Neuronal stem cell (in vitro differentiated cells): ENCODE results near the gene CNNM2.

ENCODE experiments used
- DNase-seq: peaks from one replicate; pipeline ENCODE4 v3.0.0-alpha.2; 2013; ENCODE audit warnings: low spot score
- H2AFZ ChIP-seq: one replicate; pipeline ENCODE4 v1.6.1; 2013; ENCODE audit warnings: mild to moderate bottlenecking, low read length, inconsistent platforms
- H2AK5ac ChIP-seq: 2 replicates; pipeline ENCODE4 v1.6.1; 2013; ENCODE audit warnings: low read depth, mild to moderate bottlenecking, inconsistent platforms, low read length, moderate library complexity, mixed read lengths
- H2BK120ac ChIP-seq: 2 replicates; pipeline ENCODE4 v1.6.1; 2013; ENCODE audit warnings: low read depth, mild to moderate bottlenecking, inconsistent platforms, low read length, moderate library complexity, mixed read lengths
- H2BK12ac ChIP-seq: one replicate; pipeline ENCODE4 v1.6.1; 2013; ENCODE audit warnings: low read length, inconsistent platforms
- H2BK15ac ChIP-seq: 2 replicates; pipeline ENCODE4 v1.6.1; 2013; ENCODE audit warnings: mild to moderate bottlenecking, low read length, inconsistent platforms, mixed read lengths
- H2BK5ac ChIP-seq: one replicate; pipeline ENCODE4 v1.6.1; 2013; ENCODE audit warnings: inconsistent platforms, mild to moderate bottlenecking, low read length, moderate library complexity
- H3K14ac ChIP-seq: one replicate; pipeline ENCODE4 v1.6.1; 2013; ENCODE audit warnings: low read length, inconsistent platforms
- H3K18ac ChIP-seq: 2 replicates; pipeline ENCODE4 v1.6.1; 2013; ENCODE audit warnings: low read length, inconsistent platforms
- H3K23ac ChIP-seq: 2 replicates; pipeline ENCODE4 v1.6.1; 2013; ENCODE audit warnings: low read depth, mild to moderate bottlenecking, mixed read lengths, low read length, inconsistent platforms; ENCODE audit not compliant: poor library complexity
- H3K27ac ChIP-seq: replicated peaks from 3 replicates; pipeline ENCODE4 v1.5.1; 2013; ENCODE audit warnings: low read length, inconsistent platforms
- H3K27me3 ChIP-seq, 3 experiments: 2 replicates each; pipeline ENCODE4 v1.6.1; 2013; ENCODE audit warnings: low read length in 3 of 3, mild to moderate bottlenecking in 2 of 3, inconsistent platforms in 1 of 3, low read depth in 1 of 3, mixed read lengths in 1 of 3, moderate library complexity in 1 of 3; ENCODE audit not compliant: control insufficient read depth in 3 of 3, insufficient read depth in 3 of 3
- H3K36me3 ChIP-seq, 2 donors: replicated peaks in 1 of 2; 2 replicates each; pipeline ENCODE4 v1.6.1; 2013; ENCODE audit warnings: low read length in 2 of 2; ENCODE audit not compliant: control insufficient read depth in 2 of 2, insufficient read depth in 2 of 2
- H3K4ac ChIP-seq: 2 replicates; pipeline ENCODE4 v1.6.1; 2013; ENCODE audit warnings: inconsistent platforms, mild to moderate bottlenecking, low read length, moderate library complexity
- H3K4me1 ChIP-seq, 2 donors: 1 replicate in 1 of 2; 2 replicates in 1 of 2; pipeline ENCODE4 v1.6.1; 2013; ENCODE audit warnings: low read length in 2 of 2, low read depth in 1 of 2; ENCODE audit not compliant: control insufficient read depth in 2 of 2, insufficient read depth in 1 of 2
- H3K4me2 ChIP-seq: one replicate; pipeline ENCODE4 v1.6.1; 2013; ENCODE audit warnings: mild to moderate bottlenecking, low read length, inconsistent platforms; ENCODE audit not compliant: insufficient read depth, poor library complexity, severe bottlenecking
- H3K4me3 ChIP-seq, 2 donors: 2 replicates each; pipeline ENCODE4 v1.5.1; 2013; ENCODE audit warnings: low read length in 2 of 2, mild to moderate bottlenecking in 2 of 2, inconsistent platforms in 1 of 2, moderate library complexity in 1 of 2
- H3K79me1 ChIP-seq: one replicate; pipeline ENCODE4 v1.6.1; 2013; ENCODE audit warnings: low read depth, mild to moderate bottlenecking, inconsistent platforms, low read length, moderate library complexity
- H3K9ac ChIP-seq: one replicate; pipeline ENCODE4 v1.6.1; 2013; ENCODE audit warnings: mild to moderate bottlenecking, low read depth, low read length, inconsistent platforms; ENCODE audit not compliant: poor library complexity
- H3K9me3 ChIP-seq, 2 donors: replicated peaks in 1 of 2; 2 replicates each; pipeline versions ENCODE3 to v1.6.1; 2013; ENCODE audit warnings: low read length in 2 of 2, mild to moderate bottlenecking in 2 of 2, inconsistent platforms in 1 of 2, low read depth in 1 of 2, mixed read lengths in 1 of 2, moderate library complexity in 1 of 2; ENCODE audit not compliant: control insufficient read depth in 2 of 2, insufficient read depth in 1 of 2
- H4K8ac ChIP-seq: one replicate; pipeline ENCODE4 v1.6.1; 2013; ENCODE audit warnings: low read depth, mild to moderate bottlenecking, inconsistent platforms, low read length, moderate library complexity
- H4K91ac ChIP-seq: one replicate; pipeline ENCODE4 v1.6.1; 2013; ENCODE audit warnings: low read length, low read depth, mild to moderate bottlenecking, inconsistent platforms; ENCODE audit not compliant: poor library complexity
- WGBS, 2 donors: extraction: QIAGEN DNeasy Blood & Tissue Kit; methylation state at CpG; one replicate each; pipeline ENCODE4 v1.1.7; 2013; ENCODE audit warnings: missing lambda C conversion rate in 2 of 2, mixed read lengths in 1 of 2; ENCODE audit not compliant: insufficient read length in 2 of 2, insufficient replicate concordance in 1 of 2; ENCODE audit errors: extremely low coverage in 2 of 2; 5-methylcytosine and 5-hydroxymethylcytosine counted together

The CNNM2 gene

DNA sequence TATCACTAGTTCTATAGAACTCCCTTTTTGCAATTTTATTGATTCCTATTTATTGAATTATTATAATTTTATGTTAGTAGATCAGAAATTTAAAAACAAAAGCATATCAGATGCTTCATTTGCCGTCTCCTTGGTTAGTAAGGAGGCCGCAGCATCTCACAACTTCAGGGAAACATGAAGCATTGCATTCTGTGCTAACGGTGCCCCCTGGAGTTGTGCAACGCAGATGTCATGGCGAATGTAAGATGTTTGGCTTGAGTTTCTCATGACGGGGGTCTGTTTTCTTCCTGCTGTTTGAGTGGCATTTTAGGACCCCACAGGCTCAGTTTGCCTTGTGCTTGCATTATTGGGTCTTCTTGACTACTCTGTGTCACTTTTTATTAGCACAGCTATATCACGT, 124.8 kb downstream of the CNNM2 start:
- Histone ChIP-seq H4K91ac (no peak overlapping the region), H3K4ac (no peak overlapping the region), H3K14ac (no peak overlapping the region), H2BK12ac (no peak overlapping the region), H3K4me2 (no peak overlapping the region), H2BK5ac (no peak overlapping the region), H3K9ac (no peak overlapping the region), H3K27ac (no peak overlapping the region), H2AK5ac (no peak overlapping the region), H2BK120ac (no peak overlapping the region), H3K27me3 (no peaks in the 10 kb centered on the region), H2AFZ (no peak overlapping the region), H3K23ac (no peak overlapping the region), H3K4me1 (peaks cover 3 to 17% of the 10 kb centered on the region in 2 donors), H3K9me3 (no peaks in the 10 kb centered on the region), H3K36me3 (no peaks in the 10 kb centered on the region), H3K18ac (no peak overlapping the region), H3K79me1 (no peaks in the 10 kb centered on the region), H4K8ac (no peak overlapping the region), H3K4me3 (no peak overlapping the region), H2BK15ac (no peak overlapping the region)
- 100% methylated on average over 1 of the region's 7 CpGs; no CpG with 5 or more reads in 1 of the 2 donors for WGBS, 2 donors
- no peak for DNase-seq

DNA sequence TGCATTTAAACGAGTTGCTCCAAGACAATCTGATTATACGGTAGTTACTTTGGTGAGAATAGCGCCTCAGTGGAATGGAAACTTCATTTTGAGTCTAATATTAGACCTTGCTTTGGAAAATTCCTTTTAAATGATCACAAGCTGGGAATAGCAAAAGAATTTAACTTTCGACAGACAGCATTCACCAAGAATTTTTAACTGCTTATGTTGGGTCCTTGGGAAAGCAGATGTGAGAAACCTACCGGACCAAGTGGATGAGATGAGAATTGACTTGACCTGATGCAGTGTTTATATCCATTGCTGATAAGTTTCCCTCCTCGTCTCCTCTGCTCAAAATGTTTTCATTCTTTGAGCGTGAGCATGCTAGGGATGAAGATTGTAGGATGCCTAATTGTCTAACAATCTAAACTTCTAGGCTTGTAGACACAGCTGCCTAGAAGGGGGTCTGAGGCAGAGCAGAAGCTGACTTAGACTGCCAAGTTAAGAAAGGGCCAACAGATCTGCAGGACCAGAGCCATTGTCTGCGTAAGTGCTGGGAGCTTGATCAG, 126.9 kb downstream of the CNNM2 start:
- Histone ChIP-seq H2AK5ac (no peak overlapping the region), H3K4me2 (no peak overlapping the region), H2BK12ac (no peak overlapping the region), H3K23ac (no peak overlapping the region), H3K9me3 (no peaks in the 10 kb centered on the region), H3K4ac (no peak overlapping the region), H4K91ac (no peak overlapping the region), H3K79me1 (no peaks in the 10 kb centered on the region), H3K9ac (no peak overlapping the region), H3K36me3 (no peaks in the 10 kb centered on the region), H3K14ac (no peak overlapping the region), H3K27me3 (no peaks in the 10 kb centered on the region), H3K18ac (no peak overlapping the region), H3K27ac (no peak overlapping the region), H3K4me3 (no peak overlapping the region), H2BK5ac (no peak overlapping the region), H4K8ac (no peak overlapping the region), H2BK15ac (no peak overlapping the region), H2BK120ac (no peak overlapping the region), H2AFZ (no peak overlapping the region), H3K4me1 (peaks cover 3 to 17% of the 10 kb centered on the region in 2 donors)
- WGBS, 2 donors, result no CpG with 5 or more reads among the region's 8 CpGs
- DNase-seq, result no peak

DNA sequence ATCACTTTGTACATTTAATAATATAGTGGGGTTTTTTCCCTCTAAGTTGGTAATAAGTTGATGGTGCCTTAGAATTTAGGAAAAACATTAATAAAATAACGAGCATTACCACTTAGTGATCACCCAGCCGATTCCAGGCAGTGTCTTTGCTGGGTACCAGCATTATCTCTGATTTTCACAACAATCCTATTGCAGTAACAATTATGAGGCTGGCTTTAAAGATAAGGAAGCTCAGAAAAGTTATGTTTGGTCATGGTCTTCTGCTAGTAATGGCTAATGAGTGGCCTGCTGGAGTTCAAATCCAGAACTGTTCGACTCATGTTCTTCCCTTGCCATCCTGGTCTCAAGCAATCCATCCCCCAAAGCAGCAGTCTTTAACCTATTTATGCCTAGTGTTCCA, 127.9 kb downstream of the CNNM2 start:
- no peak overlapping the region for H2BK15ac ChIP-seq
- no peak overlapping the region for H3K4me3 ChIP-seq
- no peak overlapping the region for H2AFZ ChIP-seq
- no peak overlapping the region for H4K8ac ChIP-seq
- no peaks in the 10 kb centered on the region for H3K27me3 ChIP-seq
- no peak overlapping the region for H3K9ac ChIP-seq
- H2BK5ac ChIP-seq, result no peak overlapping the region
- H3K4ac ChIP-seq, result no peak overlapping the region
- peaks cover 3 to 15% of the 10 kb centered on the region in 2 donors for H3K4me1 ChIP-seq
- no peak overlapping the region for H3K23ac ChIP-seq
- no peak overlapping the region for H2BK12ac ChIP-seq
- H3K14ac ChIP-seq, result no peak overlapping the region
- no peak overlapping the region for H2AK5ac ChIP-seq
- no peaks in the 10 kb centered on the region for H3K79me1 ChIP-seq
- H2BK120ac ChIP-seq, result no peak overlapping the region
- no peaks in the 10 kb centered on the region for H3K36me3 ChIP-seq
- H3K9me3 ChIP-seq, result no peaks in the 10 kb centered on the region
- no peak for DNase-seq
- no peak overlapping the region for H3K27ac ChIP-seq
- WGBS, 2 donors, result no CpG with 5 or more reads among the region's 3 CpGs
- H4K91ac ChIP-seq, result no peak overlapping the region
- H3K4me2 ChIP-seq, result no peak overlapping the region
- no peak overlapping the region for H3K18ac ChIP-seq

DNA sequence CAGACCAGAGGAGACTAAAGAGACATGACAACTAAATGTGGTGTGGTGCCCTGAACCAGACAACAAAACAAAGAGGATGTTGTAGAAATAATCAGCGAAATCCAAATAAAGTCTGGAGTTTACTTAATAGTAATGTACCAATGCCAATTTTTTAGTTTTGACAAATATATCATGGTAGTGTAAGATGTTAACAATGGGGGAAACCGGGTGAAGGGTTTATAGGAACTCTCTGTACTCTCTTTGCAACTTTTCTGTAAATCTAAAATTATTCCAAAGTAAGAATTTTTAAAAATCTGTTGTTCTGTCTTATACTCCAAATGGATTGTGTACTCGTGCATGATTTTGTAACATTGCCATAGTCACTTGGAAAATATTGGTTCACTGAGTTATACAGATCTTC, 129.3 kb downstream of the CNNM2 start:
- Histone ChIP-seq H3K18ac (no peak overlapping the region), H3K27me3 (no peaks in the 10 kb centered on the region), H3K9me3 (no peaks in the 10 kb centered on the region), H3K79me1 (no peaks in the 10 kb centered on the region), H3K9ac (no peak overlapping the region), H2BK5ac (no peak overlapping the region), H2BK15ac (no peak overlapping the region), H3K4me1 (peaks cover 3 to 7% of the 10 kb centered on the region in 2 donors), H4K91ac (no peak overlapping the region), H3K36me3 (no peaks in the 10 kb centered on the region), H2AFZ (no peak overlapping the region), H3K4ac (no peak overlapping the region), H3K14ac (no peak overlapping the region), H3K27ac (no peak overlapping the region), H4K8ac (no peak overlapping the region), H2BK12ac (no peak overlapping the region), H3K4me2 (no peak overlapping the region), H2AK5ac (no peak overlapping the region), H3K23ac (no peak overlapping the region), H3K4me3 (no peak overlapping the region), H2BK120ac (no peak overlapping the region)
- no peak for DNase-seq
- no CpG with 5 or more reads among the region's 3 CpGs for WGBS, 2 donors
